Adrenal gland (tissue), 12 donors: ENCODE measurements around the gene ASF1A. TPM values are rescaled to one million over a fixed set of nuclear protein-coding genes. Genes with fewer than 3 reads are reported as not detected.

Experiments
- DNase-seq, 7 donors: peaks; one replicate each; pipeline ENCODE4 v3.0.0-alpha.2; 2019 to 2020
- H3K27ac ChIP-seq, 5 donors: fragments of 200-600 bp; sonication (generic) in 4 of 5; 1 replicate in 3 of 5; 2 replicates in 2 of 5; pipeline versions ENCODE4 v1.5.1 to v1.8.0; 2016 to 2020; ENCODE audit warnings: mild to moderate bottlenecking in 1 of 5
- H3K27me3 ChIP-seq: fragments of 200-600 bp; 2 replicates; pipeline ENCODE4 v1.8.0; 2021
- H3K36me3 ChIP-seq, 2 donors: fragments of 200-600 bp; replicated peaks in 1 of 2; 1 replicate in 1 of 2; 2 replicates in 1 of 2; pipeline versions ENCODE4 v1.5.1 to v1.8.0; 2018 to 2022
- H3K4me1 ChIP-seq, 2 donors: fragments of 200-600 bp; replicated peaks in 1 of 2; 1 replicate in 1 of 2; 2 replicates in 1 of 2; pipeline versions ENCODE4 v1.5.1 to v1.8.0; 2018 to 2021
- H3K4me3 ChIP-seq, 4 donors: fragments of 200-600 bp; sonication (generic) in 3 of 4; one replicate each; pipeline ENCODE4 v1.5.1; 2016 to 2018
- H3K9me3 ChIP-seq, 3 donors: fragments of 200-600 bp; sonication (generic) in 1 of 3; replicated peaks in 1 of 3; 1 replicate in 2 of 3; 2 replicates in 1 of 3; pipeline versions ENCODE4 v1.5.1 to v1.8.0; 2016 to 2021
- POLR2A ChIP-seq, 2 donors: fragments of 450-650 bp; IDR thresholded peaks; one replicate each; pipeline ENCODE4 v1.6.1; 2017; ENCODE audit warnings: antibody characterized with exemption in 2 of 2, mild to moderate bottlenecking in 2 of 2, moderate library complexity in 1 of 2
- WGBS, 4 donors: extraction: QIAGEN DNeasy Blood & Tissue Kit in 2 of 4; methylation state at CpG; one replicate each; pipeline versions ENCODE4 v1.1.5 to v1.1.7; 2013 to 2017; 5-methylcytosine and 5-hydroxymethylcytosine counted together
- intact Hi-C, 2 donors: fragments of 100-400 bp; cut with DNase I; formaldehyde crosslinking; loops; one replicate each; pipeline versions ENCODE4 v1.14.1 to v1.15.0; 2022 to 2023
- polyA plus RNA-seq, 3 donors: library from polyadenylated mRNA; stranded (reverse); fragments of 200-250 nt in 2 of 3; fragments of 350-450 nt in 1 of 3; fragmentation: Illumina TruSeq in 1 of 3; extraction: RNeasy Lipid Tissue Mini Kit (QIAGEN cat#74804) in 1 of 3; gene quantifications; one replicate each; pipeline ENCODE4 v1.2.3, GENCODE V29; 2013 to 2014
- total RNA-seq, 9 donors: library from RNA; depleted of rRNA in 4 of 9; stranded (reverse); fragments of >200 nt in 4 of 9; fragments of 120-200 nt in 1 of 9; fragmentation: NEBNext Ultra II Directional in 1 of 9; extraction: Animal tissue kit (Norgen Biotek cat#: 25700) in 1 of 9; gene quantifications; one replicate each; pipeline versions ENCODE4 v1.1.0 to v1.2.4, GENCODE V29; 2013 to 2023
- TF ChIP-seq, protein P1 (sequence below), 6 experiments: fragments of 450-650 bp in 4 of 6; fragments of 200-600 bp in 2 of 6; sonication (generic) in 1 of 6; IDR thresholded peaks; 1 replicate in 5 of 6; 2 replicates in 1 of 6; pipeline versions ENCODE4 v1.5.1 to v1.8.0; 2016 to 2021; ENCODE audit warnings: antibody characterized with exemption in 6 of 6, mild to moderate bottlenecking in 2 of 6, moderate library complexity in 1 of 6
- donor health status: healthy with polysubstance abuse.
- donor health status: Bipolar disorder and iron deficiency.
- donor health status: DM: yes; HTN: yes; CAD: no.
- donor health status: DM: no; HTN: no; CAD: no.
- donor health status: DM: no; HTN: no; CAD: no.
- donor health status: DM: yes; HTN: yes; CAD: no.

Gene ASF1A
- total and polyA plus RNA-seq, 12 donors, result 8.7 to 107 (median 21.5) TPM

DNA sequence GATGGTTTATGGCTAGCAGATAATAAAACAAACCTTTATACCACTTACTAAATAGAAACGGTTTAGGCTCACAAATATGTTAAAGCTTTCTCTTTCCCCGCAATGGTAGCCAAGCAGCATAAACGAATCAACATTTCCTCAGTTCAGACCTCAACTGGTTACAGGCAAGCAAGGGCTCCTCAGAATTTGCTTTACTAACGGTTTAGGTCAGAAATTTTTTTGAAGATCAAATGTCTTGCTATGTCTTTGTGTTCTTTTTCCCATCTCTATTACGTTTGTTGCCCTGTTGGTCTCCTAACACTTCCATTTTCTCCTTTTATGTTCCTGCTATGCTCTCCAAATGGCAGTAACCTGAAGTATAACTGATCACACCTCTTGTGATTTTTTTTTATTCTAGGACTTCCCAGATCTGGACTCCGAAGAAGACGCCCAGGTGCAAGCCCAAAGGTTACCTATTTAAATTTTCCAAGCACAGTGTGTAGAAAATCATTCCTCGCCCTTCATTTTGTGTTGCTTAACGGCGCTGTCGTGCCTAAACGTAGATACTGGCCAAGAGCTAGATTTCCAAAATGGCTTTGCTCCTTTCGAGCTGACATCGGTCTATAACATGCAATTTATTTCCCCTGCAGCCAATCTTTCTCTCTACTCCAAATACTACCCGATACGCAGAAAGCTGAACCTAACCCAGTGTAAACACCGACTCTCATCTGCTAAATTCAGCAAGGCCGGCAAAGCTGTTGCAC is 717 bp upstream of the ASF1A start:
- Histone ChIP-seq H3K4me3 (peak overlapping the region; percentile 50 to 94 (median 56)), H3K27me3 (no peaks in the 10 kb centered on the region), H3K9me3 (no peaks in the 10 kb centered on the region), H3K36me3 (no peaks in the 10 kb centered on the region), H3K4me1 (peaks cover 11 to 41% of the 10 kb centered on the region in 2 donors), H3K27ac (peak overlapping the region; percentile 65 to 95 (median 92))
- WGBS, 4 donors, result 0 to 1% (median 1%) methylated on average over 18 of the region's 18 CpGs
- peak; percentile 32 to 72 (median 57) for DNase-seq
- TF ChIP-seq POLR2A (IDR thresholded peaks at IDR 0.05), result no peak
- TF ChIP-seq, protein P1, sequence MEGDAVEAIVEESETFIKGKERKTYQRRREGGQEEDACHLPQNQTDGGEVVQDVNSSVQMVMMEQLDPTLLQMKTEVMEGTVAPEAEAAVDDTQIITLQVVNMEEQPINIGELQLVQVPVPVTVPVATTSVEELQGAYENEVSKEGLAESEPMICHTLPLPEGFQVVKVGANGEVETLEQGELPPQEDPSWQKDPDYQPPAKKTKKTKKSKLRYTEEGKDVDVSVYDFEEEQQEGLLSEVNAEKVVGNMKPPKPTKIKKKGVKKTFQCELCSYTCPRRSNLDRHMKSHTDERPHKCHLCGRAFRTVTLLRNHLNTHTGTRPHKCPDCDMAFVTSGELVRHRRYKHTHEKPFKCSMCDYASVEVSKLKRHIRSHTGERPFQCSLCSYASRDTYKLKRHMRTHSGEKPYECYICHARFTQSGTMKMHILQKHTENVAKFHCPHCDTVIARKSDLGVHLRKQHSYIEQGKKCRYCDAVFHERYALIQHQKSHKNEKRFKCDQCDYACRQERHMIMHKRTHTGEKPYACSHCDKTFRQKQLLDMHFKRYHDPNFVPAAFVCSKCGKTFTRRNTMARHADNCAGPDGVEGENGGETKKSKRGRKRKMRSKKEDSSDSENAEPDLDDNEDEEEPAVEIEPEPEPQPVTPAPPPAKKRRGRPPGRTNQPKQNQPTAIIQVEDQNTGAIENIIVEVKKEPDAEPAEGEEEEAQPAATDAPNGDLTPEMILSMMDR (IDR thresholded peaks at IDR 0.05), result no peak
- intact Hi-C loops, result no loop called here

DNA sequence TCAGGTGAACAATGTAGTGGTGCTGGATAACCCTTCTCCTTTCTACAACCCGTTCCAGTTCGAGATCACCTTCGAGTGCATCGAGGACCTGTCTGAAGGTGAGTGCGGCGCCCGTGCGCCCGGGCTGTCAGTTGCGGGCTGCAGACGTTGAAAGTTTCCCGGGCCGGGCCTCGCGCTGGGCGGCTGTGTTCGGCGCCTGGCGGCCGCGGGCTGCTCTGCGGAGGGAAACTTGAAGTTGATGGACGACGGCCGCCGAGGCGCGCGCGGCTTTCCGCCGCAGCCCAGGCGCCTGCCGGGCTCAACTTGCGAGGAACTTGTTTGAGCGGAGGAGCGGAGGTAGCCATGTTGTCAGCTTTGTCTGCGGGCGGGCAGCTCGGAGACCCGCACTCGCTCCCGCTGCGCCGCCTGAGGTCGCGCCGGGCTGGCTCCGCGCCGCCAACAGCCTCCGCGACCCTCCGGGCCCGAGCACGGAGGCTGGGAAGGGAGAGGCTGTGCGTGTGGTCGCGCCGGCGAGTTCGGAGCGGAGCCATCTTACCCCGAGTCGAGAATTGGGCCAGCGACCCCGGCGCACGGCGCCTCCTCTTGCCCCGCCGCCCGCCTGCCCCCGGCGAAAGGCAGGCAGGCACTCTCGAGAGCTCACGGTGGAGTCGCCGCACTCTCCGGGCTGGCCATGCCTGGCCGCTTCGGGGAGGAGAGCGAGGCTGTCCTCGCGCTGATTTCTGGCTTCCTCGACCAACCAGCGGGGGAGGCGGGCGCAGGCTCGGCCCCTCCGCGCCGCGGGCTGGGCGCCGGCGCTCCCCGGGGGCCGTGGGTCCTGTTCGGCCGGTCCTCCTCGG is 691 bp downstream of the ASF1A start:
- Histone ChIP-seq H3K9me3 (no peaks in the 10 kb centered on the region), H3K4me1 (peaks cover 11 to 41% of the 10 kb centered on the region in 2 donors), H3K27me3 (no peaks in the 10 kb centered on the region), H3K36me3 (no peaks in the 10 kb centered on the region), H3K27ac (peak overlapping the region; percentile 49 to 95 (median 94)), H3K4me3 (peak overlapping the region; percentile 75 to 98 (median 87))
- 0 to 1% (median 1%) methylated on average over 27 to 102 of the region's 102 CpGs for WGBS, 4 donors
- intact Hi-C loops, result no loop called here
- peak; percentile 15 to 68 for TF ChIP-seq POLR2A (IDR thresholded peaks at IDR 0.05)
- TF ChIP-seq, protein P1 (IDR thresholded peaks at IDR 0.05), result peak in 2 of 6 experiments; percentile 1 to 27
- peak; percentile 73 to 82 (median 77) for DNase-seq

DNA sequence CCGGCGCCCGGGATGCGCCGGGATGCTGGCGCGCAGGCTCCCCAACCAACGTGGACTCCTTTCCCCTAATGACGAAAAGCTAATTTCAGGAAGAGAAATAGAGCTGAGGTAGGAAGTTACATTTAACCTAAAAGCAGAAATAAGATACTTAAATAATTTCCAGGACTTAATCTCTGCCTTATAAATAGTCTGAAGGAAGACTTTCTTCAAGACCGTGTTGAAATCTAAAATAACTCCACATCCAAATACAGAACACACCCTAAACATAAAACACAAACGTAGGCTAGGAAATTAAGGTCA is 1.3 kb downstream of the ASF1A start:
- H3K27ac ChIP-seq, result peak overlapping the region; percentile 49 to 95 (median 94)
- peak overlapping the region in 3 of 4 donors; percentile 75 to 94 (median 80) for H3K4me3 ChIP-seq
- no peak for DNase-seq
- WGBS, 4 donors, result 0 to 1% (median 0%) methylated on average over 10 to 11 of the region's 11 CpGs
- H3K9me3 ChIP-seq, result no peaks in the 10 kb centered on the region
- H3K4me1 ChIP-seq, result peaks cover 11 to 41% of the 10 kb centered on the region in 2 donors
- intact Hi-C loops, result no loop called here
- TF ChIP-seq, protein P1 (IDR thresholded peaks at IDR 0.05), result no peak
- TF ChIP-seq POLR2A (IDR thresholded peaks at IDR 0.05), result no peak
- no peaks in the 10 kb centered on the region for H3K27me3 ChIP-seq
- H3K36me3 ChIP-seq, result no peaks in the 10 kb centered on the region

DNA sequence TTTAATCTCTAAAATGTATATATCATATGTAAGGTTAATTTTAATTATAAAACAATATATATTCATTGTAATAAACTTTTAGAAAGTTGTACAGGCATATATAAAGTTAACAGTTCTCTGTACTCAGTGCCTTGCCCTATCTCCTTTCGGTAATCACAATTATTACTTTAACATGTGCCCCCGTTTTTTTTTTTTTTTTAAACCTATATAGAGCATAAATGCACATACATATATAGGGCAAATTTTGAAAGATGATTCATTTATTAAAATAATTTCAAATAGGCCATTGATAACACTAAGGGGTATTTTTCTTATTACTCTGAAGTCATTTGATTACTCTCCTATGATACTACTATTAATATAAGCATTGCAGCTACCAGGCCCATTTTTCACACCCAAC is 1.9 kb downstream of the ASF1A start:
- Histone ChIP-seq H3K9me3 (no peaks in the 10 kb centered on the region), H3K36me3 (no peaks in the 10 kb centered on the region), H3K27ac (peak overlapping the region in 1 of 5 donors; percentile 94), H3K4me3 (peak overlapping the region in 1 of 4 donors; percentile 94), H3K27me3 (no peaks in the 10 kb centered on the region), H3K4me1 (peaks cover 11 to 43% of the 10 kb centered on the region in 2 donors)
- 52 to 65% (median 58%) methylated on average over 2 of the region's 2 CpGs for WGBS, 4 donors
- DNase-seq, result no peak
- intact Hi-C loops, result no loop called here
- TF ChIP-seq POLR2A (IDR thresholded peaks at IDR 0.05), result no peak
- TF ChIP-seq, protein P1 (IDR thresholded peaks at IDR 0.05), result no peak
